ENCODE data around the gene AK9. TPM values are rescaled to one million over a fixed set of nuclear protein-coding genes. Genes with fewer than 3 reads are reported as not detected.

AK9 gene
- total and polyA plus RNA-seq, 9 of the 15 experiments (the other 6 are each of a cell fraction or from before 2014, with no cell fraction given), result 0.59 to 1.9 (median 1.2) TPM

- TF ChIP-seq RBM34 (IDR thresholded peaks at IDR 0.05; ENCODE audit: borderline replicate concordance, insufficient read depth, low read length) (no peak), RBFOX2 (IDR thresholded peaks at IDR 0.05; ENCODE audit: low read depth, low read length) (no peak), ZSCAN32 (CRISPR knock-in tag; IDR thresholded peaks at IDR 0.05) (no peak), RERE (CRISPR knock-in tag; IDR thresholded peaks at IDR 0.05; ENCODE audit: borderline replicate concordance) (no peak), CUX1 (CRISPR knock-in tag; IDR thresholded peaks at IDR 0.05) (no peak), DEAF1 (CRISPR knock-in tag; IDR thresholded peaks at IDR 0.05) (no peak), ZC3H11A (IDR thresholded peaks at IDR 0.05; ENCODE audit: low read depth, low read length) (no peak), ARNT (IDR thresholded peaks at IDR 0.05) (no peak)
- Histone ChIP-seq H3K9ac (ENCODE audit: insufficient read depth in 1 of 2, low read depth in 2 of 2, low read length in 2 of 2) (no peak overlapping the region), H3K4me3 (no peak overlapping the region), H3K27ac (ENCODE audit: extremely low read depth, low read depth, low read length) (no peak overlapping the region), H3K9me3 (replicated peaks; ENCODE audit: control insufficient read depth, insufficient read depth, low read depth, low read length) (no peaks in the 10 kb centered on the region), H2AFZ (ENCODE audit: low read depth, low read length) (no peak overlapping the region), H3K4me1 (replicated peaks in 1 of 2; ENCODE audit: control insufficient read depth in 2 of 2, insufficient read depth in 2 of 2, low read length in 2 of 2) (no peaks in the 10 kb centered on the region), H3K9me1 (ENCODE audit: control insufficient read depth, insufficient read depth, low read length) (no peaks in the 10 kb centered on the region), H4K20me1 (replicated peaks; ENCODE audit: control insufficient read depth, insufficient read depth, low read length) (no peaks in the 10 kb centered on the region), H3K79me2 (ENCODE audit: control insufficient read depth, insufficient read depth, low read length) (no peaks in the 10 kb centered on the region), H3K27me3 (ENCODE audit: control insufficient read depth in 2 of 2, insufficient read depth in 2 of 2, low read length in 2 of 2) (no peaks in the 10 kb centered on the region; a peak in 1 of 5 replicates), H3K36me3 (ENCODE audit: control insufficient read depth, insufficient read depth, low read length) (no peaks in the 10 kb centered on the region), H3K4me2 (ENCODE audit: insufficient read depth, low read length) (no peak overlapping the region)
- no peak for ATAC-seq
- ChIA-PET CTCF (ENCODE audit: low intra/inter-chr PET ratio) (no interaction called here), POLR2A (no interaction called here)
- in situ Hi-C loops (cut with MboI) (no loop called here), intact Hi-C loops (cut with micrococcal nuclease) (no loop called here)
- no peak for FAIRE-seq
- no TSS peak for BruUV-seq (replicated peaks)
- DNase-seq (ENCODE audit: extremely low read depth in 1 of 4, low spot score in 3 of 4), result no peak
- WGBS (ENCODE audit: insufficient coverage, low coverage, missing lambda C conversion rate), result 5% methylated on average over 7 of the region's 7 CpGs
Measured at GRCh38 chr6:109625199-109625598, 65.8 kb downstream of the AK9 start.

Measured in K562 (cell line).